Measurements from ENCODE around the gene MPC1.

The MPC1 gene

DNA sequence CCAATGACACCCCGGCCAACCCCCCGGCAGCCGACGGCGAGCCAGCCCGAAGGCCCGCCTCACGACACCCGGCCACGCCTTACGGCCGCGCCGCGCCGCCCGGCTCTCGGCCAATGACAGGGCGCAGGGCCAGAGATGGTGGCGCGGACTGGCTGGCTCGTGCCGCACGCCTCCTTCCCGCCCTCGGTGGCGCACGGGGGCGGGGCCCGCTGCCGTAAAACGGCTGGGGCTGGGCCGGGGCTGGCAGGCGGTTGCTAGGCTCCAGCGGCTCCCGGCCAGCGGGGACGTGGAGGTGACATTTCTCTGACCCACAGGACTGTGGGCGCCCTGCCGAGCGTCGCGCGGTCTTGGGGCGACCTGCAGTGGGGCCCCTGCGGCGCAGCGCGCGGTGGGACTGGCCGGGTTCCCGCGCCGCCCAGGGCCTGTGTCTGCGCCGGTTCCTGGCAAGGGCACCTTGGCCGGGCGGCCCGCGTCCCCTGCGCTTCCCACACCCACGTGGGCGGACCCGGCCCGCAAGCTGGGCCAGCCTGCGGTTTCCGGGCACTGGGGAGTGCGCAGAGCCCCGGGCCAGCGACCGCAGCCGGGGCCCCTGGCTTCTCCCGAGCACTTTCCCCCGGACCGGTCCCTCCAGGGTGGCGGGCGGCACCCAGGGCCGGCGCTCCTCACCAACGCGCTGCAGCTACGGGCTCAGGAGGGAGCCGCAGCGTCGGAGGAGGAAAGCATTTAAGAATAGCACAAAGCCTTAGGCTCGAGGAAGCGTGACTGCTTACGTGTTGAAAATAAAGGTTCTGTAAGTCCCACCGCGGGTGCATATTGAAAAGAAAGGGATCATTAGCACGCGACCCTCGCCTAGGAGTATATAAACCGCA, at the start of gene MPC1:
TSS of gene MPC1 (minus strand) at position 8 of the 869 bp plus-strand sequence. CDS start 64 bp downstream, outside the sequence.
- peak; percentile 88 to 92 for DNase-seq

DNA sequence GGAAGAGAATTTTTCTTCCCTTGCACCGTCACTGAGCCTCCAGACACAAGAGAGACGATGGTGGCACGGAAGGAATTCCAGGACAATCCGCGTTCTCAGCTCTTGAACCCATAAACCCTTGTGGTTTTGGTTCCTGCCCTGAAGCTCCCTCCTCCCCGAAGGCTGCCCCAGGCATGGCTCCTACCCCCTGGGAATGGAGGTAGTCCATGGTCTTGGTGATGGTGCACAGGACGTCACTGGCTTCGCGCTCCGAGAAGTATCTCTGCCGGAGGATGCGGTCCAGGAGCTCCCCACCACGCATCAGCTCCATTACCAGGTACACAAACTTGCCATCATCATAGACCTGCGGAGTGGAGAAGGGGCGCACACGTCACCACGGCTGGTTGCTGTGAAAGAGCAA, 47.5 kb upstream of the MPC1 start:
- DNase-seq, result no peak

DNA sequence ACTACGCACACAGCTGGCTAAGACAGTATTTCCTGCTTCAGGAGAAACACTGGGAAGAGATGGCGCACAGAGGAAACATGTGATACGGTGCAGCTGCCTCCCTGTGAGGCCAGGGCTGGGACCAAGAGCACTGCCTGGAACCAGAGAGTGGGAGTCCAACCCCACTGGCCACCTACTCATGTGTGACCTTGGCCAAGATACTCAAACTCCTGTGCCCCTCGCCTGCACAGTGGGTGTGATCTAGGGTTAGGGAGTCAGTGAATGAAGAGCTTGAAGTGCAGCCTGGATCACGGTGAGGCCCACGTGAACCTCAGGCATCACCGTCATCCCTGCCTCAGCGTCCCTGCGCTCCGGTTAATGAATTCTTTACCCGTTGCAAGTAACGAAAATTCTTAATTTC, 41.7 kb upstream of the MPC1 start:
- DNase-seq, result no peak

GRCh38 chr6:166423781-166424180, 41.0 kb upstream of the MPC1 start:
- DNase-seq, result no peak

DNA sequence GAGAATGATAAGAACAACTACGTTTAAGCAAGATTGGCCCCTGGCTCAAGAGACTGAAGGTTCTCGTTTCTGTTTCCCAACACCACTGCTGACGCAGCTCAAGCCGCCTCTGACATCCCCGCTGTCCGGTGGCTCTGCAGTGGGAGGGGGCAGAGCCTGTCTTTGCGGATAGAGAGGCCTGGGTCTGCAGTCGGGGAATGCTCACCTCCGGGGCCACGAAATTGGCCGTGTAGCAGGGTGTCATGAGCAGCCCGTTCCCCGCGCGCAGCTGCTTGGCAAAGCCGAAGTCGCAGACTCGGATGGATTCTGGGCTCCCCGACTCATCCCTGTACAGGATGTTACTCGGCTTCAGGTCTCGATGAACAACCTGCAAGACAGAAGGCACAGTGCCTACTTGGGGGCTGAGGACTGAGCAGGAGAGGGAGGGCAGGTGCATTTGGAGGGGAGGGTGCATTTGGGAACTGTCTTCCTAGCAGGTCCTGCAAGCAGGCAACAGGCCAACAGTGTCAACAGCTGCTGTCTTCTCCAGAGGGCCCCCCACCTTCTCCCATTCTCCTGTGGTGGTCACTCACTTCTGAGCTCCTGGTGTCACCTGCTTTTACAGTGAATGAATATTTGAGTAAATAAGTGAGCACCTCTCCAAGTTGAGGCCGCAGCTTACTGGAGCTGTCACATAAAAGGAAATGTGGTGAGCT, 40.5 kb upstream of the MPC1 start:
- DNase-seq, result no peak

- no peak for DNase-seq
Observed at GRCh38 chr6:166422201-166422940, 39.6 kb upstream of the MPC1 start.

GRCh38 chr6:166420351-166420750, 37.6 kb upstream of the MPC1 start:
- no peak for DNase-seq

DNA sequence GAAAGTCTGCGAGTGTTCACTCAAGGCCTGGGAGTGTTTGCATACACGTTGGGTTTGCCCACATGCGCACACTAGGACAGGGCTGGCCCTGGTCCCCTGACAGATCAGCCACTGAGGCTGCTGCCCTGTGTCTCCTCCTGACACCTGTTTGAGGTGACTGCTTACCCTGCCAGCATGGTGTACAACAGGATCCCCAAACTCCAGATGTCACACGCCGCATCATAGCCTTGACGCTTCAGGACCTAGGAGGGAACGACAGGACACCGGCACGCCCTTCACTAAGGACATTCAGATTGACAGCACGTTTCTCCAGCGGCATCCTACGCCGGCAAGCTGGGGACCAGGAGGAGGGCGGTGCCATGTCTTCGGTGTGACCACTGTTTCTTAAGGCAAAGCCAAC, 37.0 kb upstream of the MPC1 start:
- no peak for DNase-seq

GRCh38 chr6:166419286-166419685, 36.5 kb upstream of the MPC1 start:
- DNase-seq, result peak in 1 of 2 donors; percentile 34

- DNase-seq, result no peak
Observed at GRCh38 chr6:166418691-166419143, 36.0 kb upstream of the MPC1 start.

DNA sequence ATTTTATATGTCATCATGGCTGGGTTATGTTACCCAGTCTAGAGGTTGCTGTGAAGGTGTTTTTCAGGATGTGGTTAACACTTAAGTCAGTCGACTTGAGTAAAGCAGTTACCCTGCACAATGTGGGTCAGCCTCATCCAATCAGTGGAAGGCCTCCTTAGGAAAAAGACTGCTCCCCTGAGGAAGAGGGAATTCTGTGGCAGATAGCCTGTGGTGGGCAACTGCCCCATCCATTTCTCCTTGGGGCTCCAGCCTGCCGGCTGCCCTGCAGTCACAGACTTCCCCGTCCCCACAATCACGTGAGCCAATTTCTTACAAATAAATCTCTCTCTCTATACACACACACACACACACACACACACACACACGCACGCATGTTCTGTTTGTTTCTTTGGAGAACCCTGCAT, 34.5 kb upstream of the MPC1 start:
- DNase-seq, result no peak

- no peak for DNase-seq
Observed at GRCh38 chr6:166415833-166416347, 33.1 kb upstream of the MPC1 start.

GRCh38 chr6:166415306-166415705, 32.6 kb upstream of the MPC1 start:
- no peak for DNase-seq

DNA sequence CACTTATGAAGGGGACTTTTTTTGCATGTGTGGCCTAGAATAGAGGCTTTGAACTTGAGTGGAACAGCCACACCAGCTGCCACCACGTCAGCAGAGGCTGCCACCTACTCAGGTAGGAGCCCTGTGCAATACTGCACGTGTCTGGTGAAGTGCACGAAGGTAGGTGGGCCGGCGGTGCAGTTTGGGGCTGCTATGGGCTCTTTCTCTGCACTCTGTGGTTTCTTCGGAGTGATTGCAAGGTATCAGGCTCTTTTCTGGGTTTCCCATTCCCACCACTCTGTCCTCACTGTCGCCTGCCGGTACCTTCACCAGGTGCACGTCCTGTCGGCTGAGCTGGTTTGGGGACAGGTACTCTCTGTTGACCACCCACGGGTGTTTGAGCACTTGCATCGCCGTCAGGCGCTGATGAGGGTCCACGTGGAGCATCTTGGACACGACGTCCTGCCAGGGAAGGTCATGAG, 30.8 kb upstream of the MPC1 start:
- no peak for DNase-seq

GRCh38 chr6:166412911-166413384, 30.2 kb upstream of the MPC1 start:
- DNase-seq, result no peak

DNA sequence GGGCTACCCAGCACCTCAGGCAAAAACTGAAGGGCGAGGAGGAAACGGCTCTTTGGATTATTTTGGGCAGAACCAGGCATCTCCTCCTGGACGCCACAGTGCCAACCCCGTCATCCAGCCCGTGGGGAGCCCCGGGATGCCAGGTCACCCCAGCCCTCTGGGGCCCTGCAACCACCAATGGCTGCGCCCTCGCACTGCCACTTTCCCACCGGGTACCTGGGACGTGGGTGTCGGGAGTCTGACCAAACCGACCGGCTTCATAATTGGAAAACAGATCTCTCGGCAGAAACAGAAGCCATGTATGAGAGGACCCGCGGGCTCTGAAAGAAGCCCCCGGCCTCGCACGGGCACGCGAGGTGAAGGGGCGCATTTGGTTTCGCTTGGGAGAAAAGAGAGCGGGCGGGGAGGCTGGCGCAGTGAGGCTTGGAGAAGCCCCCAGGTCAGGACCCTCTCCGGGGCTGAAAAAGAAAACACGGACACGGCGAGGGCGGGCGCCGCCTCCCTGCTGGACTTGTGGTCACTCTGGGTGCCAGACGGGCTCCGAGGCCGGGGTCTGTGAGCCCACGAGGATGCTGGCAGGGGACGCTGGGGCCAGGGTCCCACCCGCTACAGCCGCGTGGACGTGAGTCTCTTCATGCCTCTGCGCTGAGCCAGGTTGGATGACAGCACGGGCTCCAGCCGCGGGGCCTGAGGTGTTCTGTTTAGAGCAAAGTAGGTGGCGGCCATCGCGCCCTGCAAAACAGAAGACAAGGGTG, 29.6 kb upstream of the MPC1 start:
- no peak for DNase-seq

GRCh38 chr6:166411721-166412151, 29.0 kb upstream of the MPC1 start:
- DNase-seq, result no peak

DNA sequence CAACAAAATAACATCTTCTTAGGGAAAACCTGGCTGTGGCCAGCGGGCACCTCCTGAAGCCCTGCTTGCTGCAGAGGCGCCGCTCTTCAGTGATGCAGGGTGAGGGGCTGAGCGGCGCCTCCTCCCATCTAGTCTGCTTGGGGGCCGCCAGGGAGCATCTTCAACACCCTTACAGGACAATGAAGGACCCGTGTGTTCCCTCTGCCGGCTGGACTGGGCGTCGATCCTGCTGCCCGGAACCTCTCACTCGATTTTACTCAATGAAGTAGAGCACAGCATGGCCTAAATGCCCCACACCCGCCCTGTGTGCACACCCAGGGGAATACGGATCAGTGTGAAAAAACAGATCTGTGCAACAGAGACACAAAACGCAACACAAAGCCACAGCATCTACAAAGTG, 28.5 kb upstream of the MPC1 start:
- DNase-seq, result no peak

DNA sequence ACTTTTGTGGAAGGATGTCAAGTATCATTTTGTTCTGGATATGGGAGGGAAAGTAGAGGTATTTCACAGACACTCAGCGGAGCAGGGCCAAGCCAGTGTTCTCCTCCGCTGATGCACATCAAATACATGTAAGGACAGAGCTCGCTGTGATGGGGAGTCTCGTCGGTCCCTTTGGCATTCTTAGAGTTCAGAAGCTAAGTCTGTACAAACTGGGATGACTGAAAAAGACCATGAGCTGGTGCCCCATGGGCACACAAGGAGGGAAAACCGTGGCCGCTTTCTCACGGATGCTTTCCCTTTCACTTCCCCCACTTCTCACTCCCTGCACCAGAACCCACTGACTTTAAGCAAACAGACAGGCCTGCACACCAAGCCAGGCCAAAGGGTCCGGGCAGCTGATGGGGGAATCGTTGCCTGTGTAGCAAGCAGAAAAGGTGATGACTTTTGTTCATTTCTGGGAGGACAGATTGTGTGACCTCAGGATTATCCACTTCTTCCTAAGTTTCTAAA, 27.7 kb upstream of the MPC1 start:
- DNase-seq, result no peak

DNA sequence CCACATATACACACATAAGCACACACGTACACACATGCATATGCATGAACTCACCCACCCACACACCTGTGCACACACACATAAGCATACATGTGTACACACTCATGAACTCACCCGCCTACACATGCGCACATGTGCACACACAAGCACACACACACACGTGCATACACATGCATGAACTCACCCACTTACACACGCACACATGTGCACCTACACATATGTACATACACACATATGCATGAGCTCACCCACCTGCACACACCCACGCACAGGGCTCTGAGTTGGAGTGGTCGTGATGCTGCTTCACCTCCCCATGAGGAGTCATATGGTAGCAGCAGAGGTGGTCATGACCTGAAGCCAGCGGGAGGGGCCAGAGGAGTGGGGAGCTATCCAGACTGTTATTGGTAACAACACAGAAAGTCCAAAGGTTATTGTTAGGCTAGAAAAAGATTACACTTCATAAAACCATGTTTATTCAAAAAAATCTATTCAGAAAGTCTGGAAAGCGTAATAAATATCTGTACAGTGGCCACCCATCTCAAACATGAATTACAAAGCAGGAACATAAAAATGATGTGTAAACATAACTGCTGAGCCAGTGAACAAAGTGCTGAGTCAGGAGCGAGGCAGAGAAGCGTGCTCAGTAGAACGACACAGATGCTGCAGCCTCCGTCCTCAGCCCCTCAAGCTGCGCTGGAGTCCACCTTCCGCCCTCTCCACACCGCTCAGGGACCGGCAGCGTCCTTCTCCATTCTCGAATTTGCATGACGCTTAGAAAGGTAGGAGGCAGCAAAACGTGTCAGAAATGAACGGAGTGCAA, 26.4 kb upstream of the MPC1 start:
- DNase-seq, result no peak

DNA sequence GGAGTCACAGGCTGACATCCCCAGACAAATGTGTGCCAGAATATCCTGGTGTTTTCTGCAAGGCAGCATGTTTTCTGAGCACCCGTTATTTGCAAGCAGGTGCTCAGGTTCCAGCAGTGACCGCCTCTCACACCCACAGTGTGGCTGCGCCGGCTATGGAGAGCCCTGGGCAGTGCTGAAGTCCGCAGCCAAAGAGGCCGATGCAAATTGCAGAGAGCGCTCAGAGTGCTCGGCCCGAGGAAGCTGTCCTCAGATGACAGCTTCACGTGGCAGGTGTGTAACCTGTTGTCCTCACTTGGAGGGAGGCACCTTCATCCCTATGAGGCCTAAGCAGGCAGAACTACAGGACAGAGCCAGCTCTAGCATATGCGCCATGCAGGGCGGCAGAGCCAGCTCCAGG, 23.5 kb upstream of the MPC1 start:
- DNase-seq, result no peak
